ENCODE data around the gene PTH1R.

PTH1R gene

DNA sequence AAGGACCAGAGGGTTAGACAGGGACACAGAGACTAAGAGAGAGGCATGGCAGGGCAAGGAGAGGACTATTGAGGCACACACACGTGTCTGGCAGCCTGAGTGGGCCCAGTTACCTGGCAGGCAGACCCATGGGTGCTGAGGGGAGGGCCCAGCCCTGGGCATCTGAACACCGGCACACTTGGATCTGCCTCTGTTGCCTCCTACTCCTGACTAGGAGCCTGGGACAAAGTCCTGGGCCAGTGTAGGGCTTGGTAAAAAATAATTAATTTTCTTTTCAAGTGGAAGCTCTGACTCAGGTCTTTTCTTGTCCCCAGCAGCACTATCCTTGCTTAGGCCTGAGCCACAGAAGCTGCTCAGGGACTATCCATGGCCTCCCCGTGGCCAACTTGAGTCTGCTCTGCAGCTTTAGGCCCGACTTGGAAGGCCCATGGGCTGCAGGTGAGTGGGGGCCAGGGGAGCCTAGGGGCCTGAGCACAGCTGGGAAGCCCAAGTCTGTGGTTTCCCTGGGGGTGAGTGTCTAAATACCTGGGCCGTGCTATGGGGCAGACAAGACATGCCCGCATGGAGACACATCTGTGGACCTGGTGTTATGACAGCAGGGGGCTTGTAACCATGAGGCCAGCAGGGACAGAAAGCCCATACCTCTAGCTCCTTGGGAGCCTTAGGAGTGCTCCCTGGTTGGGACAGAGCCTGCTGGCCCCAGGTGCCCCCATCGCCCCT, at the start of gene PTH1R:
Gene PTH1R (plus strand): TSS at position 316 of the 720 bp plus-strand sequence. CDS start 5,839 bp downstream, outside the sequence.
- TF ChIP-seq CTCF (IDR thresholded peaks at IDR 0.05; ENCODE audit: insufficient read depth, missing control alignments): no peak
- DNase-seq (ENCODE audit: insufficient read length, low spot score) (no peak), FAIRE-seq (no peak)

DNA sequence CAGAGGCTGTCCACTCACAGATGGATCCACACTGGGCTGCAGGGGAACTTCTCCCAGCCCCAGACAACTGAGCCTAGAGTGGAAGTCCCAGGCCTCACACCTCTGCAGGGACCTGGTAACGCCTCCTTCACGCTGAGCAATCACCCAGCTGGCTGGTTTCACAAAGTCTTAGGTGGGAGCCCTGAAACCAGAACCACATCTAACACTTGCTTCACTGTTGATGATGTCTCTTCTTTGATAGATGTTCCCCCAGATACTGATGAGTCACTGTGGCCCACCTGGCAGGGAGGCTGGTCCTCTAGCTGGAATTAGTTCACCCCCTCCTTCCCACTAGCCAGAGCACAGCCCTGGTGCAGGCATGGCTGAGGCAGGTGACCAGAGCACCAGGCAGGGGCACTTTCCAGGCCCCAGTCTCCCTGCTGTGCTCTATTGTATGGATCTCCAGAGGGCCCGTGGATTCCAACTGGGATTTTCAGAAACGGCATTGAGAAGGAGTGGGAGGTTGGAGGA, 47.8 kb upstream of the PTH1R start:
- no peak for DNase-seq (ENCODE audit: insufficient read length, low spot score)
- FAIRE-seq: no peak
- no peak for TF ChIP-seq CTCF (IDR thresholded peaks at IDR 0.05; ENCODE audit: insufficient read depth, missing control alignments)

- DNase-seq (ENCODE audit: insufficient read length, low spot score): no peak
- no peak for TF ChIP-seq CTCF (IDR thresholded peaks at IDR 0.05; ENCODE audit: insufficient read depth, missing control alignments)
- no peak for FAIRE-seq
Measured at GRCh38 chr3:46830801-46831200, 46.7 kb upstream of the PTH1R start.

DNA sequence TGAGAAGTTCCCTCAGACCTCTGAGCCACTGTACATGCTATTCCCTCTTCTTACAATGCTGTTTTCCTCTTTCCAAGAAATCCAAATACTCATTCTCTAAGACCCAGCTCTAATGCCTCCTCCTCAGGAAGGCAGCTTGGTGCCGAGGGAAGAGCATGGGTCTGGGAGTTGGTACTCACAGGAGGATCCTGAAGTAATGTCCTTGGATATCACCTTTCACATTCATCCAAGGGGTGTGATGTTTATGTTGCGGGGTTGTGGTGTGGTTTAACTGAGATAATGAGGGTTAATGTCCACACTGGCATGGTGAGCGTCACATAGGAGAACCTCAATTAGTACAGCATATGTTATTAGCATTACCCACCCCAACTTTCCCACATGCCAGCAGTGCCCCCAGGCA, 46.2 kb upstream of the PTH1R start:
- no peak for TF ChIP-seq CTCF (IDR thresholded peaks at IDR 0.05; ENCODE audit: insufficient read depth, missing control alignments)
- DNase-seq (ENCODE audit: insufficient read length, low spot score) (no peak), FAIRE-seq (no peak)

- DNase-seq (ENCODE audit: insufficient read length, low spot score) (no peak), FAIRE-seq (no peak)
- TF ChIP-seq CTCF (IDR thresholded peaks at IDR 0.05; ENCODE audit: insufficient read depth, missing control alignments): no peak
Measured at GRCh38 chr3:46831841-46832240, 45.7 kb upstream of the PTH1R start.

- DNase-seq (ENCODE audit: insufficient read length, low spot score) (no peak), FAIRE-seq (no peak)
- TF ChIP-seq CTCF (IDR thresholded peaks at IDR 0.05; ENCODE audit: insufficient read depth, missing control alignments): no peak
Measured at GRCh38 chr3:46833346-46834300, 43.9 kb upstream of the PTH1R start.

Data from D721Med (cell line).